MCF 10A (cell line): ENCODE measurements around the gene SHROOM3. TPM values are rescaled to one million over a fixed set of nuclear protein-coding genes. Genes with fewer than 3 reads are reported as not detected.

ENCODE experiments used
- BruUV-seq: library from RNA; stranded (reverse); fragments of 400-500 nt; replicated peaks from 2 replicates; lab custom pipeline; 2021; lab: Mats Ljungman, UMichigan
- CTCF ChIA-PET: fragments of 300-600 bp; sonication (Branson Sonifier 250); formaldehyde crosslinking; extraction: SDS; loops from one replicate; lab custom pipeline; 2021; ENCODE audit warnings: antibody characterized with exemption, inconsistent platforms; lab: Yijun Ruan, JAX
- POLR2A ChIA-PET: fragments of 300-600, 350-650 bp; sonication (Branson Sonifier 250); formaldehyde crosslinking; extraction: SDS; loops from one replicate; lab custom pipeline; 2020; ENCODE audit warnings: antibody characterized with exemption, inconsistent platforms; lab: Yijun Ruan, JAX
- DNase-seq: peaks from one replicate; pipeline ENCODE4 v3.0.0-alpha.2; 2018; ENCODE audit not compliant: unreplicated experiment
- H3K27ac Mint-ChIP-seq: one replicate; pipeline ENCODE4 v1.8.0; 2022; ENCODE audit warnings: mild to moderate bottlenecking, low read depth, mixed read lengths; ENCODE audit not compliant: unreplicated experiment
- H3K27me3 Mint-ChIP-seq: one replicate; pipeline ENCODE4 v1.8.0; 2022; ENCODE audit warnings: mixed read lengths; ENCODE audit not compliant: insufficient read depth, unreplicated experiment
- H3K36me3 Mint-ChIP-seq: one replicate; pipeline ENCODE4 v1.8.0; 2022; ENCODE audit warnings: mild to moderate bottlenecking, moderate library complexity, mixed read lengths; ENCODE audit not compliant: insufficient read depth, unreplicated experiment
- H3K4me1 Mint-ChIP-seq: one replicate; pipeline ENCODE4 v1.8.0; 2022; ENCODE audit warnings: mixed read lengths; ENCODE audit not compliant: insufficient read depth, unreplicated experiment
- H3K4me3 Mint-ChIP-seq: one replicate; pipeline ENCODE4 v1.8.0; 2022; ENCODE audit warnings: mild to moderate bottlenecking, moderate library complexity, mixed read lengths; ENCODE audit not compliant: unreplicated experiment
- H3K9me3 Mint-ChIP-seq: one replicate; pipeline ENCODE4 v1.8.0; 2022; ENCODE audit warnings: mixed read lengths; ENCODE audit not compliant: unreplicated experiment
- intact Hi-C: fragments of 100-400 bp; cut with micrococcal nuclease; formaldehyde crosslinking; loops from 2 replicates; pipeline ENCODE4 v1.14.1; 2022
- total RNA-seq: library from RNA; stranded (reverse); gene quantifications from 2 replicates; pipeline ENCODE4 v1.2.3, GENCODE V29; 2022
- TF ChIP-seq, protein P1 (sequence below): fragments of 200-600 bp; IDR thresholded peaks from one replicate; pipeline ENCODE4 v1.8.0; 2022; ENCODE audit warnings: antibody characterized with exemption, mild to moderate bottlenecking; ENCODE audit not compliant: unreplicated experiment

Gene SHROOM3
- total RNA-seq, 1 experiment from 2014 or later = 20.7 TPM

DNA sequence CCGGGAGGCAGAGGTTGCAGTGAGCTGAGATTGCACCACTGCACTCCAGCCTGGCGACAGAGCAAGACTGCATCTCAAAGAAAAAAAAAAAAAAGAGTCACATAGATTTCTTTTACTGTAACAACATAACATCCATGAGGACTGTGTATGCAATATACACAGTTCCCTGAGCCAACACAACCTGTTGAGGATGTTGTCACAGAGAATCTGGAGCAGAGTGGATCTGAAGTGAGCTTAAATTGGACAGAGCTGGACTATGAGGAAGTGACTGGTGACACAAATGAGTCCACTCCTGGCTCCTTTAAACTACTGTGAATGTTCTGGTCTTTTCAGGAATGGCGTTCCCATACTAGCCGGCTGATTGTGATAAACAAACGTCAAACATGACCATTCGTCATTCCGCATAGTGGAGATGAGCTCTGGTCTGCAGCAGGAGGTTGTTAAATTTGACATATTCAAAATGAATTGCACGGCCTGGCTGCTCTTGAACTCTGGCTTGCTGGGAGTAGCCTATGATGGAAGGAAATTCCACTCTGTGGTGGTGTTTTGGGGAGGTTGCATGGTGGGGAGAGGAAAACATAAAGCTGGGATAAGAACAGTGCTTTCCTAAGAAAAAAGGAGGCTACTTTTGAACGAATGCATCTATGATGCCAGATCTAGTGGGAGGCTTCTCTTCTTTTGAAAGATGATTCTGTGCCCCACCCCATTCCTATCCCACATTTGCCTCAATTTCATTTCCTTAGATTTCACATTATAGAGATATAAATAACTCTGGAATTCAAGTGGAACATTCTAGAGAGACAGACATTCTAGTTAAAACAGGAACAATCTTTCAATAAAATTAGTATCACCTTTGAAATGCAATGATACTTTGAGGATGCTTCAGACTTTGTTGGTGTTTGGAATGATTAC is 149.5 kb downstream of the SHROOM3 start:
- H3K36me3 Mint-ChIP-seq = no peaks in the 10 kb centered on the region
- TF ChIP-seq, protein P1, sequence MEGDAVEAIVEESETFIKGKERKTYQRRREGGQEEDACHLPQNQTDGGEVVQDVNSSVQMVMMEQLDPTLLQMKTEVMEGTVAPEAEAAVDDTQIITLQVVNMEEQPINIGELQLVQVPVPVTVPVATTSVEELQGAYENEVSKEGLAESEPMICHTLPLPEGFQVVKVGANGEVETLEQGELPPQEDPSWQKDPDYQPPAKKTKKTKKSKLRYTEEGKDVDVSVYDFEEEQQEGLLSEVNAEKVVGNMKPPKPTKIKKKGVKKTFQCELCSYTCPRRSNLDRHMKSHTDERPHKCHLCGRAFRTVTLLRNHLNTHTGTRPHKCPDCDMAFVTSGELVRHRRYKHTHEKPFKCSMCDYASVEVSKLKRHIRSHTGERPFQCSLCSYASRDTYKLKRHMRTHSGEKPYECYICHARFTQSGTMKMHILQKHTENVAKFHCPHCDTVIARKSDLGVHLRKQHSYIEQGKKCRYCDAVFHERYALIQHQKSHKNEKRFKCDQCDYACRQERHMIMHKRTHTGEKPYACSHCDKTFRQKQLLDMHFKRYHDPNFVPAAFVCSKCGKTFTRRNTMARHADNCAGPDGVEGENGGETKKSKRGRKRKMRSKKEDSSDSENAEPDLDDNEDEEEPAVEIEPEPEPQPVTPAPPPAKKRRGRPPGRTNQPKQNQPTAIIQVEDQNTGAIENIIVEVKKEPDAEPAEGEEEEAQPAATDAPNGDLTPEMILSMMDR = no peak
- no TSS peak for BruUV-seq
- peaks cover 15% of the 10 kb centered on the region for H3K4me1 Mint-ChIP-seq
- POLR2A ChIA-PET = interaction anchor here (0.6 kb wide), 1 partner anchor 37 kb away, joined by 3 read pairs; no protein-coding TSS in a partner anchor
- CTCF ChIA-PET = interaction anchor here (0.6 to 0.7 kb wide), 2 partner anchors 129 to 1116 kb away, joined by 3 read pairs; no protein-coding TSS in a partner anchor
- H3K4me3 Mint-ChIP-seq = no peak overlapping the region
- intact Hi-C loops = loop anchor here (5.0 kb wide), 1 partner anchor 38 kb away; no protein-coding TSS in a partner anchor
- no peak for DNase-seq
- no peaks in the 10 kb centered on the region for H3K27me3 Mint-ChIP-seq
- no peaks in the 10 kb centered on the region for H3K9me3 Mint-ChIP-seq
- H3K27ac Mint-ChIP-seq = peak overlapping the region; percentile 70

DNA sequence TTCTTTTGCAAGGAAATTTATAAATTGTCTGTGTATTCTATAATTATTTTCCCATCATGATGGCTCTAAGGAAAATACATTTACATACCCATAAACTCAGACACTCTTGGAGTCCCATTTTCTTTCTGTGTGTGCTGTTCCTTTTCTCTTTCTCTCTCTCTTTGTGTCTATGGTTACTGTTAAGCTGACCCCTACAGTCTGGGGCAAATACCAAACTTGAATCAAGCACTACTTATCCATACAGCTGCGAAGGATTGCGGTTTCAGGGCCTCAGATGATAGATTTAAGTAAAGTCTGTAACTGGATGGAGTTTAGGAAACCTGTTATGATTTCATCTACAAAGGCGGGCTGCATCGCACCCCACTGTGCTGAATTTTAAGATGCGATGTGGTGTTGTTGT is 150.2 kb downstream of the SHROOM3 start:
- peak overlapping the region; percentile 72 for H3K4me3 Mint-ChIP-seq
- peak overlapping the region; percentile 70 for H3K27ac Mint-ChIP-seq
- no peaks in the 10 kb centered on the region for H3K27me3 Mint-ChIP-seq
- peaks cover 23% of the 10 kb centered on the region for H3K4me1 Mint-ChIP-seq
- H3K9me3 Mint-ChIP-seq = no peaks in the 10 kb centered on the region
- TF ChIP-seq, protein P1 = no peak
- ChIA-PET POLR2A (interaction anchor here (0.7 to 3.0 kb wide), 13 partner anchors 10 to 364 kb away, joined by 3 to 18 read pairs (median 4); partner anchors contain the start of gene SEPTIN11), CTCF (interaction anchor here (0.6 to 1.7 kb wide), 12 partner anchors 19 to 1115 kb away, joined by 3 to 7 read pairs (median 3); no protein-coding TSS in a partner anchor)
- H3K36me3 Mint-ChIP-seq = no peaks in the 10 kb centered on the region
- intact Hi-C loops = loop anchor here (5.0 kb wide), 1 partner anchor 37 kb away; no protein-coding TSS in a partner anchor
- DNase-seq = no peak
- BruUV-seq = no TSS peak

DNA sequence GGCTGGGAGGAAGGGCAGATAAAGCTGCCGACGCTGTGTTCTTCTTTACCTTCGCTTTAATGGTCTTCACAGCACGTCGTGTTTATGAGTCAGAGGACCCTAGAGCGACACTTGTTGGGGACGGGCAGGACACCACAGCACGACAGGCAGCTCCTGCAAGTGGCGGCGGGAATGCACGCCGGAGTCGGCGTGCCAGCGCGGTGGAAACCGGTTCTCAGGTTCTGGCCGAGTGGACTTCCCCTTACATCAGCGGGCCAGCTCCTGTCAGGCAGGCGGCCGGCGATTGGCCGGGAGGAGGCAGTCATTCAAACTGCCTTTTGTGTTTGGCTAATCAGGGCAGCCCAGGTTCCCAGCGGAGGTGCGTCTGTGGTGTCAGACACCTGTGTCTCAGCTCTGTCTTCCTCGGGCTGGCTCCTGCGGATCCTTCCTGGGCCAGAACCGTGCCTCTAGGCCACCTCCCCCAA is 150.9 kb downstream of the SHROOM3 start:
- peak overlapping the region; percentile 72 for H3K4me3 Mint-ChIP-seq
- POLR2A ChIA-PET = interaction anchor here (0.7 to 3.0 kb wide), 20 partner anchors 9 to 364 kb away, joined by 3 to 18 read pairs (median 4); partner anchors contain the start of gene SEPTIN11
- no peaks in the 10 kb centered on the region for H3K27me3 Mint-ChIP-seq
- intact Hi-C loops = loop anchor here (5.0 kb wide), 1 partner anchor 36 kb away; no protein-coding TSS in a partner anchor
- peak overlapping the region; percentile 70 for H3K27ac Mint-ChIP-seq
- peaks cover 29% of the 10 kb centered on the region for H3K4me1 Mint-ChIP-seq
- BruUV-seq = no TSS peak
- CTCF ChIA-PET = interaction anchor here (0.6 to 1.7 kb wide), 15 partner anchors 12 to 309 kb away, joined by 3 to 7 read pairs (median 3); no protein-coding TSS in a partner anchor
- DNase-seq = peak; percentile 85
- H3K36me3 Mint-ChIP-seq = no peaks in the 10 kb centered on the region
- TF ChIP-seq, protein P1 = peak; percentile 17
- H3K9me3 Mint-ChIP-seq = no peaks in the 10 kb centered on the region
